Sigmoid colon (tissue), 3 donors: Measurements from ENCODE around the gene C19orf25.

ENCODE experiments used
- POLR2A ChIP-seq, 2 donors: fragments of 450-650 bp; IDR thresholded peaks; one replicate each; pipeline ENCODE4 v1.6.1; 2016; ENCODE audit warnings: antibody characterized with exemption in 2 of 2, mild to moderate bottlenecking in 2 of 2, moderate library complexity in 2 of 2
- TF ChIP-seq, protein P1 (sequence below), 4 experiments: fragments of 450-650 bp in 3 of 4; fragments of 200-600 bp in 1 of 4; IDR thresholded peaks; one replicate each; pipeline ENCODE4 v1.5.1; 2016 to 2019; ENCODE audit warnings: antibody characterized with exemption in 4 of 4, mild to moderate bottlenecking in 3 of 4, moderate library complexity in 2 of 4

GRCh38 chr19:1455002-1455335, 24.0 kb downstream of the C19orf25 start:
- TF ChIP-seq, protein P1, sequence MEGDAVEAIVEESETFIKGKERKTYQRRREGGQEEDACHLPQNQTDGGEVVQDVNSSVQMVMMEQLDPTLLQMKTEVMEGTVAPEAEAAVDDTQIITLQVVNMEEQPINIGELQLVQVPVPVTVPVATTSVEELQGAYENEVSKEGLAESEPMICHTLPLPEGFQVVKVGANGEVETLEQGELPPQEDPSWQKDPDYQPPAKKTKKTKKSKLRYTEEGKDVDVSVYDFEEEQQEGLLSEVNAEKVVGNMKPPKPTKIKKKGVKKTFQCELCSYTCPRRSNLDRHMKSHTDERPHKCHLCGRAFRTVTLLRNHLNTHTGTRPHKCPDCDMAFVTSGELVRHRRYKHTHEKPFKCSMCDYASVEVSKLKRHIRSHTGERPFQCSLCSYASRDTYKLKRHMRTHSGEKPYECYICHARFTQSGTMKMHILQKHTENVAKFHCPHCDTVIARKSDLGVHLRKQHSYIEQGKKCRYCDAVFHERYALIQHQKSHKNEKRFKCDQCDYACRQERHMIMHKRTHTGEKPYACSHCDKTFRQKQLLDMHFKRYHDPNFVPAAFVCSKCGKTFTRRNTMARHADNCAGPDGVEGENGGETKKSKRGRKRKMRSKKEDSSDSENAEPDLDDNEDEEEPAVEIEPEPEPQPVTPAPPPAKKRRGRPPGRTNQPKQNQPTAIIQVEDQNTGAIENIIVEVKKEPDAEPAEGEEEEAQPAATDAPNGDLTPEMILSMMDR (IDR thresholded peaks at IDR 0.05) = no peak
- no peak for TF ChIP-seq POLR2A (IDR thresholded peaks at IDR 0.05)
